K562 (cell line): ENCODE results near the gene GMDS. TPM values are rescaled to one million over a fixed set of nuclear protein-coding genes. Genes with fewer than 3 reads are reported as not detected.

Experiments
- ATAC-seq: fragments of 200-7000 bp; cut with Tn5 transposase; 3 replicates; pipeline ENCODE4 v1.9.1; 2020; ENCODE audit warnings: moderate library complexity
- BruUV-seq: library from RNA; stranded (reverse); fragments of 400-500 nt; replicated peaks from 2 replicates; lab custom pipeline; 2021; lab: Mats Ljungman, UMichigan
- CTCF ChIA-PET: fragments of 300-600 bp; formaldehyde crosslinking; extraction: SDS; loops from one replicate; lab custom pipeline; 2021; ENCODE audit warnings: low intra/inter-chr PET ratio; lab: Yijun Ruan, JAX
- POLR2A ChIA-PET: fragments of 300-600, 350-650 bp; sonication (Branson Sonifier 250); formaldehyde crosslinking; extraction: SDS; loops from one replicate; lab custom pipeline; 2021; ENCODE audit warnings: antibody characterized with exemption, inconsistent platforms; lab: Yijun Ruan, JAX
- DNase-seq, 4 experiments: peaks; one replicate each; pipeline versions ENCODE4 v3.0.0 to v3.0.0-alpha.2; 2011 to 2018; ENCODE audit warnings: low spot score in 3 of 4, mixed read lengths in 3 of 4; ENCODE audit errors: extremely low read depth in 1 of 4
- FAIRE-seq: peaks from 2 replicates; lab custom pipeline; 2011; peaks lifted over from hg19 to GRCh38; lab: Jason Lieb, UNC
- H2AFZ ChIP-seq: 2 replicates; pipeline ENCODE4 v1.6.0; 2011; ENCODE audit warnings: low read depth, low read length, control low read depth, inconsistent platforms
- H3K27ac ChIP-seq: fragments of 200-600 bp; 3 replicates; pipeline ENCODE4 v1.8.0; 2011; ENCODE audit warnings: low read depth, mild to moderate bottlenecking, control low read depth, inconsistent platforms, low read length, moderate library complexity, mixed read lengths; ENCODE audit errors: extremely low read depth
- H3K27me3 ChIP-seq, 2 experiments: fragments of 300-600 bp in 1 of 2; 2 replicates in 1 of 2; 3 replicates in 1 of 2; pipeline versions ENCODE4 v1.6.0 to v1.8.0; 2011; ENCODE audit warnings: inconsistent platforms in 2 of 2, low read length in 2 of 2, mild to moderate bottlenecking in 1 of 2, mixed read lengths in 1 of 2, moderate library complexity in 1 of 2; ENCODE audit not compliant: control insufficient read depth in 2 of 2, insufficient read depth in 2 of 2
- H3K36me3 ChIP-seq: fragments of 300-600 bp; 3 replicates; pipeline ENCODE4 v1.8.0; 2011; ENCODE audit warnings: mild to moderate bottlenecking, low read length, inconsistent platforms; ENCODE audit not compliant: control insufficient read depth, insufficient read depth
- H3K4me1 ChIP-seq, 2 experiments: fragments of 200-600 bp in 1 of 2; replicated peaks in 1 of 2; 2 replicates in 1 of 2; 3 replicates in 1 of 2; pipeline versions ENCODE4 v1.5.1 to v1.8.0; 2011; ENCODE audit warnings: inconsistent platforms in 2 of 2, low read length in 2 of 2, mild to moderate bottlenecking in 1 of 2, mixed read lengths in 1 of 2, moderate library complexity in 1 of 2; ENCODE audit not compliant: control insufficient read depth in 2 of 2, insufficient read depth in 2 of 2
- H3K4me2 ChIP-seq: 2 replicates; pipeline ENCODE4 v1.6.1; 2011; ENCODE audit warnings: low read length, control low read depth, inconsistent platforms, mixed read lengths; ENCODE audit not compliant: insufficient read depth
- H3K4me3 ChIP-seq: fragments of 200-600 bp; sonication (generic), shearing (Covaris generic); 2 replicates; pipeline ENCODE4 v1.5.1; 2016; ENCODE audit warnings: control low read depth, inconsistent platforms
- H3K79me2 ChIP-seq: fragments of 200-600 bp; 3 replicates; pipeline ENCODE4 v1.8.0; 2011; ENCODE audit warnings: low read length, inconsistent platforms; ENCODE audit not compliant: control insufficient read depth, insufficient read depth
- H3K9ac ChIP-seq, 2 experiments: 2 replicates each; pipeline versions ENCODE4 v1.6.0 to v1.6.1; 2011; ENCODE audit warnings: low read depth in 2 of 2, low read length in 2 of 2, control low read depth in 1 of 2, inconsistent platforms in 1 of 2, mild to moderate bottlenecking in 1 of 2, mixed read lengths in 1 of 2; ENCODE audit not compliant: insufficient read depth in 1 of 2
- H3K9me1 ChIP-seq: one replicate; pipeline ENCODE4 v1.6.0; 2011; ENCODE audit warnings: inconsistent platforms, mild to moderate bottlenecking, low read length, moderate library complexity; ENCODE audit not compliant: control insufficient read depth, insufficient read depth
- H3K9me3 ChIP-seq: replicated peaks from 2 replicates; pipeline ENCODE4 v1.5.1; 2011; ENCODE audit warnings: low read depth, low read length, inconsistent platforms; ENCODE audit not compliant: control insufficient read depth, insufficient read depth
- H4K20me1 ChIP-seq: replicated peaks from 2 replicates; pipeline ENCODE4 v1.6.1; 2011; ENCODE audit warnings: low read length, inconsistent platforms, mixed read lengths; ENCODE audit not compliant: control insufficient read depth, insufficient read depth
- E2F4 ChIP-seq: sonication (generic); formaldehyde crosslinking; IDR thresholded peaks from 2 replicates; pipeline ENCODE4 v1.8.0; 2022; ENCODE audit warnings: mild to moderate bottlenecking, low read depth, missing genetic modification reagents
- ELF4 ChIP-seq: fragments of 450-650 bp; formaldehyde crosslinking; IDR thresholded peaks from 2 replicates; pipeline ENCODE4 v1.4.0; 2022; ENCODE audit warnings: missing genetic modification characterization
- GATA2 ChIP-seq: sonication (generic); formaldehyde crosslinking; IDR thresholded peaks from 2 replicates; pipeline ENCODE4 v1.4.0; 2020; ENCODE audit warnings: mild to moderate bottlenecking, missing genetic modification reagents
- MTA1 ChIP-seq: fragments of 450-650 bp; IDR thresholded peaks from 2 replicates; pipeline ENCODE4 v1.6.1; 2017; ENCODE audit warnings: borderline replicate concordance
- MYBL2 ChIP-seq, 2 experiments: fragments of 450-650 bp in 1 of 2; sonication (generic) in 1 of 2; formaldehyde crosslinking in 1 of 2; IDR thresholded peaks; 2 replicates each; pipeline versions ENCODE4 v1.6.1 to v1.8.1; 2017 to 2022; ENCODE audit warnings: borderline replicate concordance in 1 of 2, inconsistent platforms in 1 of 2, low read depth in 1 of 2, mild to moderate bottlenecking in 1 of 2, missing genetic modification reagents in 1 of 2, moderate library complexity in 1 of 2
- NELFE ChIP-seq: IDR thresholded peaks from 2 replicates; pipeline ENCODE4 v1.6.1; 2011; ENCODE audit warnings: mild to moderate bottlenecking; ENCODE audit not compliant: insufficient read depth, insufficient read length
- NFE2 ChIP-seq: IDR thresholded peaks from 2 replicates; pipeline ENCODE4 v1.6.1; 2014; ENCODE audit warnings: antibody characterized with exemption, low read depth
- RBM25 ChIP-seq: fragments of 200-400 bp; formaldehyde crosslinking; IDR thresholded peaks from 2 replicates; pipeline ENCODE4 v1.6.1; 2018; ENCODE audit warnings: low read length, low read depth, moderate library complexity; ENCODE audit not compliant: severe bottlenecking
- TOE1 ChIP-seq, 2 experiments: fragments of 450-650 bp in 1 of 2; sonication (generic) in 1 of 2; formaldehyde crosslinking in 1 of 2; IDR thresholded peaks; 2 replicates each; pipeline versions ENCODE4 v1.7.1 to v1.8.0; 2016 to 2022; ENCODE audit warnings: borderline replicate concordance in 2 of 2, mild to moderate bottlenecking in 2 of 2, antibody characterized with exemption in 1 of 2, inconsistent platforms in 1 of 2, low read depth in 1 of 2, missing genetic modification reagents in 1 of 2, moderate library complexity in 1 of 2
- ZBED1 ChIP-seq: IDR thresholded peaks from 2 replicates; pipeline ENCODE4 v1.6.1; 2014
- ZFX ChIP-seq: sonication (generic); formaldehyde crosslinking; IDR thresholded peaks from 2 replicates; pipeline ENCODE4 v1.8.0; 2022; ENCODE audit warnings: mild to moderate bottlenecking, missing genetic modification reagents, moderate library complexity
- ZMIZ1 ChIP-seq, 2 experiments: fragments of 150-350 bp in 1 of 2; IDR thresholded peaks; 2 replicates each; pipeline ENCODE4 v1.6.1; 2012 to 2016; ENCODE audit warnings: low read depth in 2 of 2, low read length in 2 of 2, mild to moderate bottlenecking in 1 of 2, moderate library complexity in 1 of 2
- ZNF324 ChIP-seq: fragments of 250-450 bp; sonication (Bioruptor Pico); IDR thresholded peaks from 2 replicates; pipeline ENCODE4 v1.4.0; 2020; ENCODE audit warnings: mild to moderate bottlenecking
- WGBS: fragments of 100-300 bp; shearing (Covaris generic); methylation state at CpG from one replicate; pipeline ENCODE4 v1.1.6; 2016; ENCODE audit warnings: low coverage, mixed read lengths; ENCODE audit not compliant: insufficient coverage; ENCODE audit errors: missing lambda C conversion rate; 5-methylcytosine and 5-hydroxymethylcytosine counted together
- in situ Hi-C: fragments of 300-500 bp; cut with MboI; formaldehyde crosslinking; loops from 4 replicates; pipeline ENCODE4 v1.15.0; 2018; ENCODE audit warnings: inconsistent platforms, mixed read lengths
- intact Hi-C: fragments of 100-400 bp; cut with micrococcal nuclease; formaldehyde crosslinking; loops from 2 replicates; pipeline ENCODE4 v1.14.2; 2022
- polyA plus RNA-seq, 8 experiments: library from polyadenylated mRNA; depleted of rRNA in 4 of 8; stranded (reverse) in 5 of 8; unstranded in 3 of 8; fragments of >200 nt; fragmentation: Nextera tagmentation in 2 of 8; fragmentation: Illumina TruSeq in 1 of 8; extraction: Ambion mirVana in 2 of 8; extraction: Trizol in 1 of 8; gene quantifications; 2 replicates each; pipeline versions ENCODE4 v1.2.1 to v1.2.3, GENCODE V29; 2011 to 2014; ENCODE audit warnings: inconsistent platforms in 1 of 8, missing spikeins in 1 of 8
- total RNA-seq, 7 experiments: library from RNA; depleted of rRNA in 6 of 7; stranded (reverse); fragments of >200 nt in 6 of 7; fragmentation: Illumina TruSeq in 2 of 7; extraction: Trizol in 2 of 7; gene quantifications; 2 replicates each; pipeline versions ENCODE4 v1.2.1 to v1.2.3, GENCODE V29; 2011 to 2021; ENCODE audit warnings: low replicate concordance in 1 of 7
- TF ChIP-seq, protein P1 (sequence below): fragments of 450-650 bp; IDR thresholded peaks from 2 replicates; pipeline ENCODE4 v1.6.1; 2016; ENCODE audit warnings: low read depth, mild to moderate bottlenecking, moderate library complexity

Gene GMDS
- total and polyA plus RNA-seq, 9 of the 15 experiments (the other 6 are each of a cell fraction or from before 2014, with no cell fraction given), result 0.48 to 31.8 (median 13.4) TPM

- TF ChIP-seq ZMIZ1 (IDR thresholded peaks at IDR 0.05; ENCODE audit: low read depth in 2 of 2, low read length in 2 of 2) (no peak), MTA1 (no peak)
- TF ChIP-seq, all 486 proteins: peak for 0
These were observed 651.5 kb downstream of the GMDS start (continued) for GRCh38 chr6:1593958-1594314.

GRCh38 chr6:1593286-1593957, 652.0 kb downstream of the GMDS start:
- Histone ChIP-seq H3K36me3 (no peaks in the 10 kb centered on the region), H3K27ac (no peak overlapping the region), H4K20me1 (peaks cover 3% of the 10 kb centered on the region; the same call in 1 of the 2 replicates), H2AFZ (no peak overlapping the region), H3K79me2 (no peaks in the 10 kb centered on the region), H3K4me1 (peaks cover 0 to 7% of the 10 kb centered on the region in 2 experiments; a peak in 1 of 5 replicates), H3K27me3 (peaks cover 25 to 71% of the 10 kb centered on the region in 2 experiments), H3K9ac (no peak overlapping the region), H3K9me3 (no peaks in the 10 kb centered on the region), H3K9me1 (no peaks in the 10 kb centered on the region), H3K4me3 (no peak overlapping the region), H3K4me2 (no peak overlapping the region)
- ChIA-PET CTCF (no interaction called here), POLR2A (interaction anchor here (0.5 to 0.8 kb wide), 3 partner anchors 15 to 181 kb away, joined by 3 to 6 read pairs (median 4); no protein-coding TSS in a partner anchor)
- intact Hi-C loops (no loop called here), in situ Hi-C loops (loop anchor here (5.0 to 10.0 kb wide), 2 partner anchors 761 to 1029 kb away; no protein-coding TSS in a partner anchor)
- FAIRE-seq, result no peak
- no peak for ATAC-seq
- no peak for DNase-seq
- BruUV-seq, result no TSS peak
- WGBS, result 2% methylated on average over 20 of the region's 20 CpGs
- TF ChIP-seq, protein P1, sequence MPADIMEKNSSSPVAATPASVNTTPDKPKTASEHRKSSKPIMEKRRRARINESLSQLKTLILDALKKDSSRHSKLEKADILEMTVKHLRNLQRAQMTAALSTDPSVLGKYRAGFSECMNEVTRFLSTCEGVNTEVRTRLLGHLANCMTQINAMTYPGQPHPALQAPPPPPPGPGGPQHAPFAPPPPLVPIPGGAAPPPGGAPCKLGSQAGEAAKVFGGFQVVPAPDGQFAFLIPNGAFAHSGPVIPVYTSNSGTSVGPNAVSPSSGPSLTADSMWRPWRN, result no peak
- TF ChIP-seq NFE2, result no peak
- no peak for TF ChIP-seq ELF4 (CRISPR knock-in tag)
- no peak for TF ChIP-seq MYBL2 (IDR thresholded peaks at IDR 0.05; ENCODE audit: low read depth)
- no peak for TF ChIP-seq MYBL2 (CRISPR knock-in tag; IDR thresholded peaks at IDR 0.05; ENCODE audit: borderline replicate concordance)
- no peak for TF ChIP-seq ZBED1
- no peak for TF ChIP-seq ZFX (CRISPR knock-in tag)
- no peak for TF ChIP-seq NELFE
- TF ChIP-seq E2F4, result no peak
- TF ChIP-seq ZNF324 (CRISPR knock-in tag), result no peak
- TF ChIP-seq TOE1 (IDR thresholded peaks at IDR 0.05; ENCODE audit: borderline replicate concordance), result no peak
- TF ChIP-seq TOE1 (CRISPR knock-in tag; IDR thresholded peaks at IDR 0.05; ENCODE audit: borderline replicate concordance, low read depth), result no peak
- no peak for TF ChIP-seq RBM25
- TF ChIP-seq GATA2 (CRISPR knock-in tag), result no peak
